ENCODE data around the gene SPATA9. TPM values are rescaled to one million over a fixed set of nuclear protein-coding genes. Genes with fewer than 3 reads are reported as not detected.

Gene SPATA9
- total RNA-seq, 1 donor from 2014 or later = 0.13 TPM

DNA sequence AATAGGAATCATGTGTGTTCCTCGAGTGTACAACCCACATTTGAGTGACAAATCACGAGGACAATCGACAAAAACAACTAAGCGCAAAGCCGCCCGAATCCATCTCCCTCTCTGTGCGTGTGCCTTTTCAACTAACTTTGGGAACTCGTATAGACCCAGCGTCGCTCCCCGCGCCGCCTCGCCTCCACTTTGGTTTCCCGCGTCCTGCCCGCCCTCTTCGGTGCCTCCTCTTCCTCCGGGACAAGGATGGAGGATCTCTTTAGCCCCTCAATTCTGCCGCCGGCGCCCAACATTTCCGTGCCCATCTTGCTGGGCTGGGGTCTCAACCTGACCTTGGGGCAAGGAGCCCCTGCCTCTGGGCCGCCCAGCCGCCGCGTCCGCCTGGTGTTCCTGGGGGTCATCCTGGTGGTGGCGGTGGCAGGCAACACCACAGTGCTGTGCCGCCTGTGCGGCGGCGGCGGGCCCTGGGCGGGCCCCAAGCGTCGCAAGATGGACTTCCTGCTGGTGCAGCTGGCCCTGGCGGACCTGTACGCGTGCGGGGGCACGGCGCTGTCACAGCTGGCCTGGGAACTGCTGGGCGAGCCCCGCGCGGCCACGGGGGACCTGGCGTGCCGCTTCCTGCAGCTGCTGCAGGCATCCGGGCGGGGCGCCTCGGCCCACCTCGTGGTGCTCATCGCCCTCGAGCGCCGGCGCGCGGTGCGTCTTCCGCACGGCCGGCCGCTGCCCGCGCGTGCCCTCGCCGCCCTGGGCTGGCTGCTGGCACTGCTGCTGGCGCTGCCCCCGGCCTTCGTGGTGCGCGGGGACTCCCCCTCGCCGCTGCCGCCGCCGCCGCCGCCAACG, 62.5 kb downstream of the SPATA9 start, which contains the start of gene GPR150:
Gene GPR150, plus strand, starts transcription at position 58 of the 840 bp plus-strand sequence. Its CDS starts 189 bp downstream, at position 247.
- DNase-seq (ENCODE audit: low read depth in 2 of 2) = peak in 1 of 2 donors; percentile 69

DNA sequence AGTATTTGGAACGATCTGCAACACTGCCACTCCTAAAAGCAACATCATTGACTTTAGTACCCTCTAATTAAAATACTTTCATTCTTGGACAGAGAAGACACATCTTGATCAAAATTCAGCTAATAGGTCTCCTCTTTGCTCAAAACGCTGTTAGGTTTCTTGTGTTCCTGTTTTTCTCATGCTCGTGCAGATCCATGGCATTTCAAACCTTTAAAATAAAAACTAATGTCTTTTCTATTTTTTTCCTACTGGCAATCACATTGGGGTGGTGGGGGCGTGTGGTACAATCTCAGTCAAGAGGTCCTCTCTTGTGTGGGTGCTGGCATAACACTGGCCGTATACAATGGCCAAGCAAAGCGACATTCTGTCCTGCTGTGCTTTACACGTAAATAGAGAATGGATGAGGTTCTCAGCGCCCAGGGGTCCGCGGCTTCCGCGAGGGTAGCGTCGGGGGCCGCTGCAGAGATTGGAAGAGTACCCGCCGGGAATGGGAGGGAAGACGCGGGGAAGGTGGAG, 63.2 kb downstream of the SPATA9 start:
- no peak for DNase-seq (ENCODE audit: low read depth in 2 of 2)

DNA sequence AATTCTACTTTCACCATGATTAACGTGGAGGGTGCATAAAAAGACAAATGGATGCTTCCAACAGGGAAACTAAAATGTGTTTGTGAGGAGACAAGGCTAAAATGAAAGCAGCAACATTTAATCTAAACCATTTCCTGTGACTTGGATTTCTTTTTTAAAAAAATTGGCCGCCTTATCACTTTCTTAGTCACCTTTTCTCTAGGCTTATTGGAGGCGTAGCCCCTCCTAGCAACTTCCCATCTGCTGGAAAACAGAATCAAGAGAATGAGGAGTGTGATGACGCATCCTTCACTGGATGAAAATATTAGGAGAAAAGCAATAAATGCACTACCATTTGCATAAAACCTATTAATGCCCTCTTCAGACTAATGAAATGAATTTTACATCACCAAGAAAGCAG, 63.7 kb downstream of the SPATA9 start:
- peak in 1 of 2 donors; percentile 65 for DNase-seq (ENCODE audit: low read depth in 2 of 2)

DNA sequence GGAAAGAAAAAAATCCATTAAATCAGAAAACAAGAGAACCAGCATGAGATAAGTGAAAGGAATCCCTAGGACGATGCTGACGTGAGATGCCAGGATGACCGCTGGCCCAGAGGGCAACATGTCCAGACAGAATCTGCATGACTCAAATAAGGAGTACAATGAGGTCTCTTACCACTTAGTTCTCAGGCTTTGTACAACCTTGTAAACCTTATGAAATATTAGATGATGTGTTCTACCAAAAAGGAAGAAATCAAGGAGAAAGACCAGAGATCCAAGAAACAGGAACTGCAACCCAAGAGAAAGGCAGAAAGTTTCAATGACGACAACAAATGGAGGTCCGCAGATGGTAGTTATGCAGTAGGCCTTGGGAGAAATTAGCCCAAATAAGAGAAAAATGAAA, 65.7 kb downstream of the SPATA9 start:
- DNase-seq (ENCODE audit: low read depth in 2 of 2) = no peak

DNA sequence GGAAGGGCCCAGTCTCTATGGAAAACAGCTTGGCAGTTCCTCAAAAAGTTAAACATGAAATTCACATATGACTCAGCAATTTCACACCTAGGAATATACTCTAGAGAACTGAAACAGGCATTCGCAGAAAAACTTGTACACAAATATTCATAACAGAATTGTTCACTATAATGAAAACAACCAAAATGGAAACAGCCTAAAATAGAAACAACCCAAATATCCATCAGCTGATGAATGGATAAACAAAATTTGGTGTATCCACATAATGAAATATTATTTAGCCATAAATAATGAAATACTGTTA, 67.7 kb downstream of the SPATA9 start:
- DNase-seq (ENCODE audit: low read depth in 2 of 2) = no peak

DNA sequence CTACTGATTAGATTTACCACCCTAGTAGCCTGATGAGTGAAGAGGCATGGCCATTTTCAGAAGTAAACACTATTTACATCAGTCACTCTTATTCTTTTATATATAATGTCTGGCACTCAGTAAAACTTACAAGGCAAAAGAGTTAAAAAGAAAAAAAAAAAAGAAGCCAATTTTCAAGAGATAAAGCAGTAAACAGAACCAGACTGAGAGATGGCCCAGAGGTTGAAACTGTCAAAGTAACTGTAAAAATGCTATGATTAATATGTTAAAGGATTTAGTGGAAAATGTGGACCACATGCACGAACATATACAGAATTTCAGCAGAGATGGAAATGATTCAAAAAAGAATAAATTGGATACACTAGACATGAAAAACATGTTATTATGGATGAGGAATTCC, 69.3 kb downstream of the SPATA9 start:
- no peak for DNase-seq (ENCODE audit: low read depth in 2 of 2)

DNA sequence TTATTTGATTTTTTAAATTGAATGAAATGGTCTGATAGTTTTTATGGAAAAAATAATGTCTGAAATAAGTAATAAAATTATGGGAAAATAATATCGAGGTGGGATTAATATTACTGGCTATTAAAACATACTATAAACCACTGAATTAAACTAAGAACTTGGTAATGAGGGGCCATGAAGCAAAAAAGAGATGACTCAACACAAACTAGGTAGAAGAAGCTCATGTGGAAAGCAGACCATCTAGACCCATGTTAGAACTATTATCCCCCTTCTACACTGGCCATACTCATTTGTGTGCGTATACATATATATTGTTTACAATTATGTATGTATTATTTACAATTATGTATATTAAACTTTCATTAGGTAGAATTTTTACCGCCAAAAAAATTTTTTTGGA, 71.4 kb downstream of the SPATA9 start:
- no peak for DNase-seq (ENCODE audit: low read depth in 2 of 2)

DNA sequence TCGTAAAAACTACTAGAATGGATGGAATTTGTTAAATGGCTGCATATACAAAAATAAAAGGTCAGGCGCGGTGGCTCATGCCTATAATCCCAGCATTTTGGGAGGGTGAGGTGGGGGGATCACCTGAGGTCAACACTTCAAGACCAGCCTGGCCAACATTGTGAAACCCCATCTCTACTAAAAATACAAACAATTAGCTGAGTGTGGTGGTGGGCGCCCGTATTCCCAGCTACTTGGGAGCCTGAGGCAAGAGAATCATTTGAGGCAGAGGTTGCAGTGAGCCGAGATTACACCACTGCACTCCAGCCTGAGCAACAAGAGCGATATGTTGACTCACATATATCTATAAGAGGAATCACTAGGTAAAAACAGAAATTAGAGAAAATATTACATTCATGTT, 72.2 kb downstream of the SPATA9 start:
- no peak for DNase-seq (ENCODE audit: low read depth in 2 of 2)

DNA sequence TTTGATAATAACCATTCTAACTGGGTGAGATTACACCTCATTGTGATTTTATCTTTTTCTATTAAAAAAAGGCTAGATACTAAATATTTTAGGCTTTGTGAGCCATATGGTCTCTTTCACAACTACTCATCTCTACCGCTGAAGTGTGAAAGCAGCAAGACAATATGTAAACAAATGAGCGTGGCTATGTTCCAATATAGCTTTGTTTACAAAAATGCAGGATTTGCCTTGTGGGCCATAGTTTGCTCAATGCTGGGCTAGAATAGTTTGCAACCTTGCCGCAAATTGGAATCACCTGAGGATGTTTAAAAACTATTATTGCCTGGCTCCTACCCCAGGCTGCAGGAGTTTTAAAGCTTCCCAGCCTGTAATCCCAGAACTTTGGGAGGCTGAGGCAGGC, 73.1 kb downstream of the SPATA9 start:
- DNase-seq (ENCODE audit: low read depth in 2 of 2) = no peak

Other genes starting within 250 kb of the SPATA9 start
- 75.9 and 78.1 TPM in 2 replicates for gene SKIC3, start 128.0 kb downstream of the SPATA9 start, total RNA-seq
- gene ARSK, start 127.9 kb downstream of the SPATA9 start, total RNA-seq = 2.2 and 2.4 TPM in 2 replicates
- 0.13 TPM in 2 replicates for gene GPR150, start 62.9 kb downstream of the SPATA9 start, total RNA-seq
- 1.2 and 1.4 TPM in 2 replicates for gene RFESD, start 36.2 kb downstream of the SPATA9 start, total RNA-seq
- gene RHOBTB3, start 48.3 kb upstream of the SPATA9 start, total RNA-seq = 26.0 and 35.0 TPM in 2 replicates
- gene GLRX, start 139.7 kb upstream of the SPATA9 start, total RNA-seq = 28.8 and 34.5 TPM in 2 replicates